Neural cell (in vitro differentiated cells): ENCODE results near the gene HTR5A. TPM values are rescaled to one million over a fixed set of nuclear protein-coding genes. Genes with fewer than 3 reads are reported as not detected.

Experiments used
- H2AFZ ChIP-seq: fragments of 200-600, 300-800 bp; sonication (generic), shearing (Covaris generic); 2 replicates; pipeline ENCODE4 v1.6.0; 2014; ENCODE audit warnings: low read depth, mild to moderate bottlenecking, antibody characterized with exemption, low read length, moderate library complexity
- H3F3A ChIP-seq: fragments of 200-600 bp; shearing (Covaris generic); 2 replicates; pipeline ENCODE4 v1.6.1; 2016; ENCODE audit warnings: mild to moderate bottlenecking, moderate library complexity, mixed read lengths, antibody characterized with exemption, low read length; ENCODE audit not compliant: insufficient read depth, poor library complexity, severe bottlenecking
- H3K27ac ChIP-seq: fragments of 200-600, 300-800 bp; sonication (generic), shearing (Covaris generic); 2 replicates; pipeline ENCODE4 v1.5.1; 2014; ENCODE audit warnings: mild to moderate bottlenecking, low read length, moderate library complexity
- H3K27me3 ChIP-seq: fragments of 300-800, 200-600 bp; sonication (generic), shearing (Covaris generic); 2 replicates; pipeline ENCODE4 v1.6.0; 2014; ENCODE audit warnings: mild to moderate bottlenecking, low read depth, low read length, moderate library complexity; ENCODE audit not compliant: insufficient read depth
- H3K36me3 ChIP-seq: fragments of 300-800, 200-600 bp; sonication (generic), shearing (Covaris generic); 2 replicates; pipeline ENCODE4 v1.5.1; 2014; ENCODE audit warnings: mild to moderate bottlenecking, antibody characterized with exemption, low read length, moderate library complexity; ENCODE audit not compliant: insufficient read depth
- H3K4me2 ChIP-seq: fragments of 300-800, 200-600 bp; sonication (generic), shearing (Covaris generic); 2 replicates; pipeline ENCODE4 v1.6.0; 2014; ENCODE audit warnings: mild to moderate bottlenecking, low read length
- H3K4me3 ChIP-seq: fragments of 300-800, 200-600 bp; sonication (generic), shearing (Covaris generic); 2 replicates; pipeline ENCODE4 v1.5.1; 2014; ENCODE audit warnings: mild to moderate bottlenecking, low read length, moderate library complexity
- H3K79me2 ChIP-seq: fragments of 200-600 bp; shearing (Covaris generic); replicated peaks from 2 replicates; pipeline ENCODE4 v1.6.0; 2014; ENCODE audit warnings: mild to moderate bottlenecking, low read length, moderate library complexity; ENCODE audit not compliant: insufficient read depth
- H3K9ac ChIP-seq: fragments of 300-800, 200-600 bp; sonication (generic), shearing (Covaris generic); 2 replicates; pipeline ENCODE4 v1.6.1; 2016; ENCODE audit warnings: mild to moderate bottlenecking, low read length, mixed read lengths
- H3K9me2 ChIP-seq: fragments of 200-600 bp; shearing (Covaris generic); 2 replicates; pipeline ENCODE4 v1.6.1; 2016; ENCODE audit warnings: mild to moderate bottlenecking, low read length, mixed read lengths; ENCODE audit not compliant: insufficient read depth
- H3K9me3 ChIP-seq: fragments of 200-600, 300-800 bp; sonication (generic), shearing (Covaris generic); 2 replicates; pipeline ENCODE4 v1.6.1; 2016; ENCODE audit warnings: mild to moderate bottlenecking, mixed run types, low read length, moderate library complexity, mixed read lengths
- H4K20me1 ChIP-seq: fragments of 200-600 bp; shearing (Covaris generic); 2 replicates; pipeline ENCODE4 v1.6.1; 2016; ENCODE audit warnings: mild to moderate bottlenecking, mixed run types; ENCODE audit not compliant: insufficient read depth
- CTCF ChIP-seq: fragments of 450-650 bp; IDR thresholded peaks from 2 replicates; pipeline ENCODE4 v1.5.1; 2014; ENCODE audit warnings: antibody characterized with exemption, mild to moderate bottlenecking, moderate library complexity; ENCODE audit not compliant: poor library complexity, severe bottlenecking
- EP300 ChIP-seq: fragments of 450-650 bp; conservative IDR thresholded peaks from 2 replicates; pipeline ENCODE4 v1.6.1; 2014; ENCODE audit warnings: antibody characterized with exemption, mild to moderate bottlenecking, moderate library complexity; ENCODE audit not compliant: poor library complexity, severe bottlenecking
- EZH2 ChIP-seq: fragments of 200-600, 300-800 bp; shearing (Covaris generic), sonication (generic); IDR thresholded peaks from 2 replicates; pipeline ENCODE4 v1.6.1; 2014; ENCODE audit warnings: antibody characterized with exemption, low read length, borderline replicate concordance, mild to moderate bottlenecking; ENCODE audit not compliant: insufficient read depth, poor library complexity, severe bottlenecking
- MXI1 ChIP-seq: fragments of 450-650 bp; conservative IDR thresholded peaks from 2 replicates; pipeline ENCODE4 v1.6.1; 2014; ENCODE audit warnings: antibody characterized with exemption, mild to moderate bottlenecking; ENCODE audit not compliant: poor library complexity, severe bottlenecking
- POLR2AphosphoS5 ChIP-seq: IDR thresholded peaks from 2 replicates; pipeline ENCODE4 v1.6.1; 2012
- RAD21 ChIP-seq: fragments of 450-650 bp; conservative IDR thresholded peaks from 2 replicates; pipeline ENCODE4 v1.6.1; 2014; ENCODE audit warnings: antibody characterized with exemption, mild to moderate bottlenecking, moderate library complexity
- REST ChIP-seq: IDR thresholded peaks from 2 replicates; pipeline ENCODE4 v1.6.1; 2012; ENCODE audit warnings: borderline replicate concordance
- SMC3 ChIP-seq: fragments of 450-650 bp; conservative IDR thresholded peaks from 2 replicates; pipeline ENCODE4 v1.6.1; 2014; ENCODE audit warnings: antibody characterized with exemption, mild to moderate bottlenecking, moderate library complexity; ENCODE audit not compliant: poor library complexity
- TAF1 ChIP-seq: IDR thresholded peaks from 2 replicates; pipeline ENCODE4 v1.6.1; 2012; ENCODE audit warnings: low read depth
- polyA plus RNA-seq: library from polyadenylated mRNA; depleted of rRNA; stranded (reverse); fragments of >200 nt; gene quantifications from 2 replicates; pipeline ENCODE4 v1.2.3, GENCODE V29; 2014

The HTR5A gene
- polyA plus RNA-seq, 1 donor from 2014 or later = 0.14 TPM

- no peak overlapping the region for H3K4me2 ChIP-seq
- no peak overlapping the region for H3K4me3 ChIP-seq
- no peaks in the 10 kb centered on the region for H3K36me3 ChIP-seq
- H2AFZ ChIP-seq = no peak overlapping the region
- H3K9me2 ChIP-seq = no peaks in the 10 kb centered on the region
- H3K9me3 ChIP-seq = no peaks in the 10 kb centered on the region
- no peaks in the 10 kb centered on the region for H4K20me1 ChIP-seq
- no peaks in the 10 kb centered on the region for H3F3A ChIP-seq
- no peak overlapping the region for H3K27ac ChIP-seq
- TF ChIP-seq CTCF = no peak
- TF ChIP-seq SMC3 = no peak
- TF ChIP-seq TAF1 = no peak
- H3K79me2 ChIP-seq = no peaks in the 10 kb centered on the region
- H3K27me3 ChIP-seq = no peaks in the 10 kb centered on the region
- H3K9ac ChIP-seq = no peak overlapping the region
Observed at GRCh38 chr7:155043756-155044155, 26.4 kb upstream of the HTR5A start.

DNA sequence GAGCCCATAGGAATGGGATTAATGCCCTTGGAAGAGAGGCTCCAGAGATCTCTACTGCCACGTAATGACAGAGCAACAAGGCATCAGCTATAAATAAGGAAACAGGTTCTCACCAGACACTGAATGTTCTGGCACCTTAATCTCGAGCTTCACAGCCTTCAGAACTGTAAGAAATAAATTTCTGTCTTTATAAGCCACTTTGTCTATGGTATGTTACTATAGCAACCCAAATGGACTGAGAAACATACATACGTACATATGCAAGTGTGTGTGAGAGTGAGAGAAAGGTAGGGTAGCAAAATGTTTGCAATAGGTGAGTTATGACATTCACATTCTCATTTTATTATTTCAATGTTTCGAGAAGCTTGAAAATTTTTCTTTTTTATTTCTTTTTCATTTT is 22.1 kb upstream of the HTR5A start:
- Histone ChIP-seq H3K27me3 (no peaks in the 10 kb centered on the region), H4K20me1 (no peaks in the 10 kb centered on the region), H3K27ac (no peak overlapping the region), H3F3A (no peaks in the 10 kb centered on the region), H3K9me3 (no peaks in the 10 kb centered on the region), H3K4me3 (no peak overlapping the region), H3K9ac (no peak overlapping the region), H3K9me2 (no peaks in the 10 kb centered on the region), H3K79me2 (no peaks in the 10 kb centered on the region), H3K36me3 (no peaks in the 10 kb centered on the region), H3K4me2 (no peak overlapping the region), H2AFZ (no peak overlapping the region)
- TF ChIP-seq SMC3 (no peak), MXI1 (no peak), RAD21 (no peak), TAF1 (no peak), CTCF (no peak), EZH2 (no peak), EP300 (no peak), POLR2AphosphoS5 (no peak), REST (no peak)
